Hematopoietic multipotent progenitor cell treated with erythropoietin and hydrocortisone succinate and interleukin-3 and kit ligand, for 15 days (in vitro differentiated cells): ENCODE measurements around the gene NPIPA1.
"Not testable (repeated sequence)": the region's sequence is repeated elsewhere in the genome, so short reads cannot be mapped to it uniquely, and the experiment has no call there.

ENCODE experiments used
- DNase-seq: peaks from one replicate; pipeline ENCODE4 v3.0.0-alpha.2; 2015; ENCODE audit warnings: low spot score

Gene NPIPA1

GRCh38 chr16:14930971-14931370 is 6.3 kb upstream of the NPIPA1 start:
- DNase-seq = not testable (repeated sequence)

- not testable (repeated sequence) for DNase-seq
Observed at GRCh38 chr16:14932581-14933375, 4.5 kb upstream of the NPIPA1 start.

- DNase-seq = not testable (repeated sequence)
Observed at GRCh38 chr16:14937994-14938393, 751 bp downstream of the NPIPA1 start.

- not testable (repeated sequence) for DNase-seq
Observed at GRCh38 chr16:14942686-14943085, 5.4 kb downstream of the NPIPA1 start.

- DNase-seq = no peak
Observed at GRCh38 chr16:14955546-14956231, 18.4 kb downstream of the NPIPA1 start.

GRCh38 chr16:14957576-14958322 is 20.5 kb downstream of the NPIPA1 start:
- DNase-seq = no peak

GRCh38 chr16:14958323-14958600 is 21.0 kb downstream of the NPIPA1 start:
- no peak for DNase-seq

GRCh38 chr16:14958970-14959369 is 21.7 kb downstream of the NPIPA1 start:
- no peak for DNase-seq

- no peak for DNase-seq
Observed at GRCh38 chr16:14961405-14962186, 24.4 kb downstream of the NPIPA1 start.

GRCh38 chr16:14963281-14964173 is 26.3 kb downstream of the NPIPA1 start:
- DNase-seq = no peak

- no peak for DNase-seq
Observed at GRCh38 chr16:14965328-14965727, 28.1 kb downstream of the NPIPA1 start.

GRCh38 chr16:14969795-14970194 is 32.6 kb downstream of the NPIPA1 start:
- DNase-seq = not testable (repeated sequence)

GRCh38 chr16:14971621-14972228 is 34.5 kb downstream of the NPIPA1 start:
- not testable (repeated sequence) for DNase-seq

- DNase-seq = not testable (repeated sequence)
Observed at GRCh38 chr16:14973785-14974322, 36.6 kb downstream of the NPIPA1 start.

GRCh38 chr16:14974331-14974655 is 37.0 kb downstream of the NPIPA1 start:
- DNase-seq = peak; percentile 80

GRCh38 chr16:14974656-14975417 is 37.6 kb downstream of the NPIPA1 start, which contains the start of gene PDXDC1:
TSS of gene PDXDC1 (plus strand) at chr16:14975026. CDS start at chr16:14975200, 174 bp downstream.
- peak; percentile 96 for DNase-seq

GRCh38 chr16:14975418-14976194 is 38.4 kb downstream of the NPIPA1 start:
- DNase-seq = peak; percentile 41

- DNase-seq = not testable (repeated sequence)
Observed at GRCh38 chr16:14976971-14977736, 39.9 kb downstream of the NPIPA1 start.
